ENCODE results near the gene PER3. TPM values are rescaled to one million over a fixed set of nuclear protein-coding genes. Genes with fewer than 3 reads are reported as not detected.

PER3 gene
- polyA plus RNA-seq, 1 donor from 2014 or later = 0.84 TPM

GRCh38 chr1:7813677-7814373 is 29.7 kb downstream of the PER3 start:
- Histone ChIP-seq H3K4me2 (ENCODE audit: low read length) (no peak overlapping the region), H3K9ac (ENCODE audit: low read length) (no peak overlapping the region), H4K20me1 (ENCODE audit: insufficient read depth) (no peaks in the 10 kb centered on the region), H3K79me2 (replicated peaks; ENCODE audit: insufficient read depth, low read length) (no peaks in the 10 kb centered on the region), H3K4me3 (ENCODE audit: low read length) (no peak overlapping the region), H3K27ac (ENCODE audit: low read length) (no peak overlapping the region), H3K36me3 (ENCODE audit: insufficient read depth, low read length) (no peaks in the 10 kb centered on the region), H3K9me3 (ENCODE audit: low read length) (peaks cover 4% of the 10 kb centered on the region), H3F3A (ENCODE audit: insufficient read depth, low read length, poor library complexity, severe bottlenecking) (no peaks in the 10 kb centered on the region), H3K27me3 (ENCODE audit: insufficient read depth, low read depth, low read length) (no peaks in the 10 kb centered on the region), H2AFZ (ENCODE audit: low read depth, low read length) (no peak overlapping the region), H3K9me2 (ENCODE audit: insufficient read depth, low read length) (no peaks in the 10 kb centered on the region)
- TF ChIP-seq POLR2AphosphoS5 (IDR thresholded peaks at IDR 0.05) (no peak), TAF1 (IDR thresholded peaks at IDR 0.05; ENCODE audit: low read depth) (no peak), SMC3 (conservative IDR thresholded peaks at IDR 0.05; ENCODE audit: poor library complexity) (no peak), MXI1 (conservative IDR thresholded peaks at IDR 0.05; ENCODE audit: poor library complexity, severe bottlenecking) (no peak), REST (IDR thresholded peaks at IDR 0.05; ENCODE audit: borderline replicate concordance) (no peak), CTCF (IDR thresholded peaks at IDR 0.05; ENCODE audit: poor library complexity, severe bottlenecking) (no peak), EZH2 (IDR thresholded peaks at IDR 0.05; ENCODE audit: borderline replicate concordance, insufficient read depth, low read length, poor library complexity, severe bottlenecking) (no peak), EP300 (conservative IDR thresholded peaks at IDR 0.05; ENCODE audit: poor library complexity, severe bottlenecking) (no peak), RAD21 (conservative IDR thresholded peaks at IDR 0.05) (no peak)

- Histone ChIP-seq H3K4me2 (ENCODE audit: low read length) (no peak overlapping the region), H3K27ac (ENCODE audit: low read length) (no peak overlapping the region), H3K79me2 (replicated peaks; ENCODE audit: insufficient read depth, low read length) (no peaks in the 10 kb centered on the region), H3K36me3 (ENCODE audit: insufficient read depth, low read length) (no peaks in the 10 kb centered on the region), H3K9ac (ENCODE audit: low read length) (no peak overlapping the region), H3K9me2 (ENCODE audit: insufficient read depth, low read length) (no peaks in the 10 kb centered on the region), H3K4me3 (ENCODE audit: low read length) (no peak overlapping the region), H3K27me3 (ENCODE audit: insufficient read depth, low read depth, low read length) (no peaks in the 10 kb centered on the region), H3K9me3 (ENCODE audit: low read length) (no peaks in the 10 kb centered on the region), H3F3A (ENCODE audit: insufficient read depth, low read length, poor library complexity, severe bottlenecking) (no peaks in the 10 kb centered on the region), H4K20me1 (ENCODE audit: insufficient read depth) (no peaks in the 10 kb centered on the region), H2AFZ (ENCODE audit: low read depth, low read length) (no peak overlapping the region)
- no peak for TF ChIP-seq EZH2 (IDR thresholded peaks at IDR 0.05; ENCODE audit: borderline replicate concordance, insufficient read depth, low read length, poor library complexity, severe bottlenecking)
These were observed 37.2 kb downstream of the PER3 start for GRCh38 chr1:7821282-7821681.

All from neural cell (in vitro differentiated cells).